HepG2 (cell line): ENCODE data around the gene TRMT6. TPM values are rescaled to one million over a fixed set of nuclear protein-coding genes. Genes with fewer than 3 reads are reported as not detected.

Experiments used
- ATAC-seq: fragments of 200-7000 bp; cut with Tn5 transposase; 3 replicates; pipeline ENCODE4 v1.9.1; 2020; ENCODE audit warnings: mild to moderate bottlenecking, moderate library complexity
- BruUV-seq: library from RNA; stranded (reverse); fragments of 400-500 nt; replicated peaks from 2 replicates; lab custom pipeline; 2021; lab: Mats Ljungman, UMichigan
- CTCF ChIA-PET: fragments of 300-600 bp; formaldehyde crosslinking; extraction: SDS; loops from one replicate; lab custom pipeline; 2021; ENCODE audit warnings: low total read pairs, inconsistent platforms, low intra/inter-chr PET ratio; lab: Yijun Ruan, JAX
- POLR2A ChIA-PET: fragments of 350-600 bp; sonication (Branson Sonifier 250); formaldehyde crosslinking; loops from one replicate; lab custom pipeline; 2020; ENCODE audit warnings: antibody characterized with exemption, inconsistent platforms; lab: Yijun Ruan, JAX
- DNase-seq: peaks from one replicate; pipeline ENCODE4 v3.0.0-alpha.2; 2015; ENCODE audit warnings: low spot score
- FAIRE-seq: peaks from 3 replicates; lab custom pipeline; 2011; peaks lifted over from hg19 to GRCh38; lab: Jason Lieb, UNC
- H2AFZ ChIP-seq: one replicate; pipeline ENCODE4 v1.6.1; 2011; ENCODE audit warnings: low read length, inconsistent platforms
- H3K27ac ChIP-seq: fragments of 300-600 bp; 3 replicates; pipeline ENCODE4 v1.8.0; 2011; ENCODE audit warnings: mixed run types, mild to moderate bottlenecking, mixed read lengths, low read length, inconsistent platforms; ENCODE audit not compliant: insufficient read depth; ENCODE audit errors: extremely low read length
- H3K27me3 ChIP-seq, 2 experiments: fragments of 200-600 bp in 1 of 2; 2 replicates in 1 of 2; 3 replicates in 1 of 2; pipeline versions ENCODE4 v1.6.0 to v1.8.0; 2011; ENCODE audit warnings: low read length in 2 of 2, mild to moderate bottlenecking in 2 of 2, moderate library complexity in 2 of 2, inconsistent platforms in 1 of 2; ENCODE audit not compliant: insufficient read depth in 2 of 2, control insufficient read depth in 1 of 2
- H3K36me3 ChIP-seq, 2 experiments: fragments of 200-600 bp in 1 of 2; replicated peaks in 1 of 2; 2 replicates in 1 of 2; 3 replicates in 1 of 2; pipeline versions ENCODE4 v1.5.1 to v1.8.0; 2011; ENCODE audit warnings: low read length in 2 of 2, inconsistent platforms in 1 of 2; ENCODE audit not compliant: insufficient read depth in 2 of 2, control insufficient read depth in 1 of 2
- H3K4me1 ChIP-seq: 2 replicates; pipeline ENCODE4 v1.5.1; 2012; ENCODE audit warnings: low read length, inconsistent platforms; ENCODE audit not compliant: insufficient read depth
- H3K4me2 ChIP-seq: 2 replicates; pipeline ENCODE4 v1.6.0; 2011; ENCODE audit warnings: low read depth, low read length, inconsistent platforms
- H3K4me3 ChIP-seq, 3 experiments: fragments of 200-600 bp in 1 of 3; sonication (generic), shearing (Covaris generic) in 1 of 3; replicated peaks in 1 of 3; 2 replicates each; pipeline ENCODE4 v1.5.1; 2011 to 2016; ENCODE audit warnings: low read length in 3 of 3, inconsistent platforms in 2 of 3, low read depth in 2 of 3, mild to moderate bottlenecking in 2 of 3, control low read depth in 1 of 3, mixed read lengths in 1 of 3; ENCODE audit not compliant: insufficient read depth in 1 of 3
- H3K79me2 ChIP-seq: one replicate; pipeline ENCODE4 v1.6.1; 2011; ENCODE audit warnings: low read length, inconsistent platforms; ENCODE audit not compliant: insufficient read depth
- H3K9ac ChIP-seq: 2 replicates; pipeline ENCODE4 v1.6.0; 2011; ENCODE audit warnings: mild to moderate bottlenecking, low read depth, low read length, inconsistent platforms; ENCODE audit not compliant: insufficient read depth
- H3K9me3 ChIP-seq: 2 replicates; pipeline ENCODE4 v1.5.1; 2012; ENCODE audit warnings: mild to moderate bottlenecking, low read length
- H4K20me1 ChIP-seq: 2 replicates; pipeline ENCODE4 v1.6.0; 2011; ENCODE audit warnings: inconsistent platforms, mild to moderate bottlenecking, low read length, moderate library complexity; ENCODE audit not compliant: insufficient read depth
- ERF ChIP-seq: IDR thresholded peaks from 2 replicates; pipeline ENCODE4 v1.6.1; 2018; ENCODE audit warnings: missing biosample characterization, missing genetic modification reagents
- ETV6 ChIP-seq: sonication (generic); formaldehyde crosslinking; conservative IDR thresholded peaks from 2 replicates; pipeline ENCODE4 v1.4.0; 2020; ENCODE audit warnings: missing genetic modification reagents
- FLYWCH1 ChIP-seq: sonication (generic); formaldehyde crosslinking; IDR thresholded peaks from 2 replicates; pipeline ENCODE4 v1.8.1; 2023; ENCODE audit warnings: mild to moderate bottlenecking, missing genetic modification reagents
- MEF2D ChIP-seq: sonication (generic); formaldehyde crosslinking; IDR thresholded peaks from 2 replicates; pipeline ENCODE4 v1.5.1; 2020; ENCODE audit warnings: mild to moderate bottlenecking, missing genetic modification reagents
- NCOA2 ChIP-seq: sonication (generic); formaldehyde crosslinking; IDR thresholded peaks from 2 replicates; pipeline ENCODE4 v1.8.0; 2022; ENCODE audit warnings: inconsistent platforms
- RARG ChIP-seq: sonication (generic); formaldehyde crosslinking; IDR thresholded peaks from 2 replicates; pipeline ENCODE4 v1.4.0; 2020; ENCODE audit warnings: low read depth, mild to moderate bottlenecking, missing genetic modification reagents
- RBFOX2 ChIP-seq: fragments of 200-400 bp; formaldehyde crosslinking; IDR thresholded peaks from 2 replicates; pipeline ENCODE4 v1.6.1; 2017; ENCODE audit warnings: low read depth, mild to moderate bottlenecking, low read length
- RNF219 ChIP-seq: sonication (generic); formaldehyde crosslinking; IDR thresholded peaks from 2 replicates; pipeline ENCODE4 v1.5.0; 2020; ENCODE audit warnings: mild to moderate bottlenecking, missing genetic modification reagents
- TFDP1 ChIP-seq: IDR thresholded peaks from 2 replicates; pipeline ENCODE4 v1.6.1; 2016; ENCODE audit warnings: missing compliant biosample characterization, missing genetic modification reagents, borderline replicate concordance
- ZBTB7A ChIP-seq: sonication (generic); formaldehyde crosslinking; IDR thresholded peaks from 2 replicates; pipeline ENCODE4 v1.8.0; 2022; ENCODE audit warnings: mild to moderate bottlenecking, missing genetic modification reagents
- ZFP91 ChIP-seq: sonication (generic); formaldehyde crosslinking; IDR thresholded peaks from 2 replicates; pipeline ENCODE4 v1.9.0; 2022; ENCODE audit warnings: missing genetic modification reagents, mild to moderate bottlenecking, borderline replicate concordance
- ZNF547 ChIP-seq: sonication (generic); formaldehyde crosslinking; IDR thresholded peaks from 2 replicates; pipeline ENCODE4 v1.5.1; 2020; ENCODE audit warnings: mild to moderate bottlenecking, missing genetic modification reagents
- ZNF605 ChIP-seq: sonication (generic); formaldehyde crosslinking; IDR thresholded peaks from 2 replicates; pipeline ENCODE4 v1.8.0; 2022; ENCODE audit warnings: mild to moderate bottlenecking, missing genetic modification reagents
- ZNF660 ChIP-seq: sonication (generic); formaldehyde crosslinking; IDR thresholded peaks from 2 replicates; pipeline ENCODE4 v1.5.1; 2020; ENCODE audit warnings: mild to moderate bottlenecking, low read depth, missing genetic modification reagents, borderline replicate concordance
- ZNF672 ChIP-seq: sonication (generic); formaldehyde crosslinking; IDR thresholded peaks from 2 replicates; pipeline ENCODE4 v1.8.1; 2022; ENCODE audit warnings: missing genetic modification reagents
- WGBS: methylation state at CpG from one replicate; pipeline ENCODE4 v1.1.6; 2017; ENCODE audit warnings: low lambda C conversion rate; 5-methylcytosine and 5-hydroxymethylcytosine counted together
- in situ Hi-C: cut with HindIII; loops from 2 replicates; pipeline ENCODE4 v1.10.0; 2017; ENCODE audit warnings: low pct_unique_long_range_greater_than_20kb; ENCODE audit not compliant: extremely low pct_ligation_motif_present
- intact Hi-C: fragments of 100-400 bp; cut with micrococcal nuclease; formaldehyde crosslinking; loops from one replicate; pipeline ENCODE4 v1.10.0; 2022; ENCODE audit not compliant: unreplicated experiment
- polyA plus RNA-seq, 8 experiments: library from polyadenylated mRNA; depleted of rRNA in 3 of 8; stranded (reverse) in 7 of 8; unstranded in 1 of 8; fragments of >200 nt; fragmentation: Illumina TruSeq in 4 of 8; extraction: Trizol in 4 of 8; gene quantifications; 2 replicates each; pipeline versions ENCODE4 v1.2.1 to v1.2.3, GENCODE V29; 2011 to 2016; ENCODE audit warnings: low read depth in 4 of 8, missing spikeins in 1 of 8, mixed read lengths in 1 of 8; ENCODE audit not compliant: insufficient read depth in 1 of 8
- total RNA-seq, 5 experiments: library from RNA; depleted of rRNA; stranded (reverse); fragments of >200 nt; fragmentation: Illumina TruSeq; extraction: Trizol; gene quantifications; 2 replicates each; pipeline ENCODE4 v1.2.3, GENCODE V29; 2016; ENCODE audit warnings: low read depth in 1 of 5

The TRMT6 gene
- total and polyA plus RNA-seq, 2 of the 13 experiments (the other 11 are each of a cell fraction or from before 2014, with no cell fraction given) = 10.5 to 37.8 TPM

- TF ChIP-seq MEF2D (CRISPR knock-in tag) = no peak
- TF ChIP-seq ERF (CRISPR knock-in tag) = no peak
Observed at GRCh38 chr20:5895626-5896025, 54.7 kb downstream of the TRMT6 start (continued).

- H3K4me1 ChIP-seq = no peaks in the 10 kb centered on the region
- H3K27me3 ChIP-seq = peaks cover 0 to 5% of the 10 kb centered on the region in 2 experiments; a peak in 3 of 5 replicates
- H3K79me2 ChIP-seq = no peaks in the 10 kb centered on the region
- 9% methylated on average over 2 of the region's 2 CpGs for WGBS
- POLR2A ChIA-PET = no interaction called here
- no TSS peak for BruUV-seq
- intact Hi-C loops (no loop called here), in situ Hi-C loops (no loop called here)
- no peak overlapping the region for H3K4me2 ChIP-seq
- H3K4me3 ChIP-seq = no peak overlapping the region
- no peak for DNase-seq
- H3K9ac ChIP-seq = no peak overlapping the region
- TF ChIP-seq NCOA2 (CRISPR knock-in tag) = no peak
- no peak for TF ChIP-seq ETV6 (CRISPR knock-in tag)
- TF ChIP-seq ZFP91 (CRISPR knock-in tag) = no peak
- no peak for TF ChIP-seq ZNF660 (CRISPR knock-in tag)
- no peak for TF ChIP-seq ZNF547 (CRISPR knock-in tag)
- TF ChIP-seq ZBTB7A (CRISPR knock-in tag) = no peak
- TF ChIP-seq RNF219 = no peak
- TF ChIP-seq RBFOX2 = no peak
- TF ChIP-seq RARG (CRISPR knock-in tag) = no peak
- TF ChIP-seq TFDP1 (CRISPR knock-in tag) = no peak
- TF ChIP-seq ZNF605 = no peak
- TF ChIP-seq ZNF672 (CRISPR knock-in tag) = no peak
- TF ChIP-seq FLYWCH1 (CRISPR knock-in tag) = no peak
- CTCF ChIA-PET = no interaction called here
- H3K36me3 ChIP-seq = no peaks in the 10 kb centered on the region
- H3K9me3 ChIP-seq = no peaks in the 10 kb centered on the region
- no peak for FAIRE-seq
- no peaks in the 10 kb centered on the region for H4K20me1 ChIP-seq
- H3K27ac ChIP-seq = no peak overlapping the region
- no peak overlapping the region for H2AFZ ChIP-seq
- ATAC-seq = no peak
Observed at GRCh38 chr20:5893621-5894020, 56.7 kb downstream of the TRMT6 start.
